HL-60/S4 (cell line): ENCODE measurements around the gene SH3PXD2A.
"Not testable (repeated sequence)": the region's sequence is repeated elsewhere in the genome, so short reads cannot be mapped to it uniquely, and the experiment has no call there.

Source experiments
- in situ Hi-C: fragments of 300-500 bp; cut with MboI; formaldehyde crosslinking; loops from 2 replicates; pipeline ENCODE4 v1.14.3; 2022; ENCODE audit warnings: low sequenced_read_pairs

The SH3PXD2A gene

GRCh38 chr10:103852189-103852711, 3.1 kb downstream of the SH3PXD2A start:
- in situ Hi-C loops, result loop anchor here (25.0 kb wide), 1 partner anchor 140 kb away; no protein-coding TSS in a partner anchor

- in situ Hi-C loops, result loop anchor here (25.0 kb wide), 1 partner anchor 139 kb away; no protein-coding TSS in a partner anchor
These were observed 4.1 kb downstream of the SH3PXD2A start for GRCh38 chr10:103851261-103851660.

GRCh38 chr10:103850572-103850895, 4.8 kb downstream of the SH3PXD2A start:
- in situ Hi-C loops, result loop anchor here (25.0 kb wide), 1 partner anchor 138 kb away; no protein-coding TSS in a partner anchor

- in situ Hi-C loops, result loop anchor here (25.0 kb wide), 1 partner anchor 138 kb away; no protein-coding TSS in a partner anchor
These were observed 5.3 kb downstream of the SH3PXD2A start for GRCh38 chr10:103849880-103850571.

- in situ Hi-C loops, result no loop called here
These were observed 6.0 kb downstream of the SH3PXD2A start for GRCh38 chr10:103849212-103849877.

GRCh38 chr10:103847909-103848468, 7.4 kb downstream of the SH3PXD2A start:
- in situ Hi-C loops, result no loop called here

- in situ Hi-C loops, result no loop called here
These were observed 8.0 kb downstream of the SH3PXD2A start for GRCh38 chr10:103847346-103847745.

GRCh38 chr10:103845972-103846371, 9.4 kb downstream of the SH3PXD2A start:
- in situ Hi-C loops, result no loop called here

- in situ Hi-C loops, result not testable (repeated sequence)
These were observed 10.0 kb downstream of the SH3PXD2A start for GRCh38 chr10:103845346-103845745.

GRCh38 chr10:103843854-103844570, 11.4 kb downstream of the SH3PXD2A start:
- in situ Hi-C loops, result no loop called here

GRCh38 chr10:103843045-103843444, 12.3 kb downstream of the SH3PXD2A start:
- in situ Hi-C loops, result no loop called here

- in situ Hi-C loops, result no loop called here
These were observed 12.8 kb downstream of the SH3PXD2A start for GRCh38 chr10:103842605-103843004.

- in situ Hi-C loops, result no loop called here
These were observed 13.9 kb downstream of the SH3PXD2A start for GRCh38 chr10:103841519-103841918.

- in situ Hi-C loops, result no loop called here
These were observed 14.7 kb downstream of the SH3PXD2A start for GRCh38 chr10:103840740-103841070.

GRCh38 chr10:103839872-103840739, 15.3 kb downstream of the SH3PXD2A start:
- in situ Hi-C loops, result no loop called here

GRCh38 chr10:103839519-103839871, 15.9 kb downstream of the SH3PXD2A start:
- in situ Hi-C loops, result no loop called here

GRCh38 chr10:103838862-103839518, 16.4 kb downstream of the SH3PXD2A start:
- in situ Hi-C loops, result no loop called here

- in situ Hi-C loops, result no loop called here
These were observed 17.3 kb downstream of the SH3PXD2A start for GRCh38 chr10:103838070-103838395.

GRCh38 chr10:103837370-103838069, 17.9 kb downstream of the SH3PXD2A start:
- in situ Hi-C loops, result no loop called here
